ENCODE data around the gene RSL24D1. TPM values are rescaled to one million over a fixed set of nuclear protein-coding genes. Genes with fewer than 3 reads are reported as not detected.

RSL24D1 gene
- total and polyA plus RNA-seq, 9 of the 15 experiments (the other 6 are each of a cell fraction or from before 2014, with no cell fraction given), result 133 to 324 (median 223) TPM

DNA sequence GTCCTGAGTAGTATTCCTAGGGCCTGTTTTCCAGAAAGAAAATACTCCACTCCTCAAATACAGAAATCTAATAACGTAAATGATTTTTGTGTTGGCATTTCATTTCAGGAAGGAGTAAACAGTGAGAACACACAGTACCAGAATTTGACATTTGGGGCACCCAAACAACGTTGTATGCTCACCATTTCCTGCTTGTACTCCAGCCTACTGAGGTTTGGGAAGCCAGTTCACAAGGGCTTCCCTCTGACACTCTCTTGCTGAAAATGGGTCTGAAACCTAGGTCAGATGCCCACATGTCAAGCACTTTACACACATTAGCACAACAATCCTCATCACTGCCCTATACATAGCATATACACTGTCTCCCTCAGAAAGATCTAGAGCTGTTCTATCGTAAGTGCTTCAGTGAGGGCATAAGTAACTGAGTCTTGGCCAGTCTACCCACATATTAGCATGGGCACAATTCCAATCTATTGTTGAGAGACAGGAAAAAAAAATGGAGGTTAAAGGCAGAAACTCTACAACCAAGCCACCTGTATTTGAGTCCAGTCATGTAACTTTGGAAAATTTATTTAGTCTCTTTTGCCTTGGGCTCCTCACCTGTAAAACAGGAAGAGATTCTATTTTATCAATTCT, 43.5 kb upstream of the RSL24D1 start (continued):
- TF ChIP-seq ZBTB9 (CRISPR knock-in tag; IDR thresholded peaks at IDR 0.05) (0 out of 2 replicates have a peak, but pooled peaks have one; percentile 25), TSC22D4 (tag; IDR thresholded peaks at IDR 0.05) (no peak), WHSC1 (IDR thresholded peaks at IDR 0.05; ENCODE audit: low read length) (no peak), RCOR1 (IDR thresholded peaks at IDR 0.05; ENCODE audit: borderline replicate concordance in 1 of 2, low read depth in 2 of 2, low read length in 2 of 2) (0 out of 4 replicates have a peak, but pooled peaks of 1 of the 2 experiments have one; percentile 0), RFX1 (IDR thresholded peaks at IDR 0.05) (no peak), DMBX1 (CRISPR knock-in tag; IDR thresholded peaks at IDR 0.05; ENCODE audit: borderline replicate concordance) (peak; percentile 82), POLR2AphosphoS5 (IDR thresholded peaks at IDR 0.05; ENCODE audit: control insufficient read depth, insufficient read depth, low read depth, low read length) (no peak), KDM4B (IDR thresholded peaks at IDR 0.05; ENCODE audit: borderline replicate concordance in 2 of 2, low read depth in 1 of 2) (no peak), CREB1 (IDR thresholded peaks at IDR 0.05) (0 out of 2 replicates have a peak, but pooled peaks have one; percentile 4), CREB1 (CRISPR knock-in tag; IDR thresholded peaks at IDR 0.05) (no peak), KDM2B (CRISPR knock-in tag; IDR thresholded peaks at IDR 0.05) (no peak), ZFP36 (IDR thresholded peaks at IDR 0.05; ENCODE audit: low read depth, low read length, partially characterized antibody) (no peak), NBN (IDR thresholded peaks at IDR 0.05; ENCODE audit: low read depth) (0 out of 2 replicates have a peak, but pooled peaks have one; percentile 4)
- TF ChIP-seq, protein P1, sequence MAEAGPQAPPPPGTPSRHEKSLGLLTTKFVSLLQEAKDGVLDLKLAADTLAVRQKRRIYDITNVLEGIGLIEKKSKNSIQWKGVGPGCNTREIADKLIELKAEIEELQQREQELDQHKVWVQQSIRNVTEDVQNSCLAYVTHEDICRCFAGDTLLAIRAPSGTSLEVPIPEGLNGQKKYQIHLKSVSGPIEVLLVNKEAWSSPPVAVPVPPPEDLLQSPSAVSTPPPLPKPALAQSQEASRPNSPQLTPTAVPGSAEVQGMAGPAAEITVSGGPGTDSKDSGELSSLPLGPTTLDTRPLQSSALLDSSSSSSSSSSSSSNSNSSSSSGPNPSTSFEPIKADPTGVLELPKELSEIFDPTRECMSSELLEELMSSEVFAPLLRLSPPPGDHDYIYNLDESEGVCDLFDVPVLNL (CRISPR knock-in tag; IDR thresholded peaks at IDR 0.05; ENCODE audit: low read depth), result no peak
- TF ChIP-seq, protein P2, sequence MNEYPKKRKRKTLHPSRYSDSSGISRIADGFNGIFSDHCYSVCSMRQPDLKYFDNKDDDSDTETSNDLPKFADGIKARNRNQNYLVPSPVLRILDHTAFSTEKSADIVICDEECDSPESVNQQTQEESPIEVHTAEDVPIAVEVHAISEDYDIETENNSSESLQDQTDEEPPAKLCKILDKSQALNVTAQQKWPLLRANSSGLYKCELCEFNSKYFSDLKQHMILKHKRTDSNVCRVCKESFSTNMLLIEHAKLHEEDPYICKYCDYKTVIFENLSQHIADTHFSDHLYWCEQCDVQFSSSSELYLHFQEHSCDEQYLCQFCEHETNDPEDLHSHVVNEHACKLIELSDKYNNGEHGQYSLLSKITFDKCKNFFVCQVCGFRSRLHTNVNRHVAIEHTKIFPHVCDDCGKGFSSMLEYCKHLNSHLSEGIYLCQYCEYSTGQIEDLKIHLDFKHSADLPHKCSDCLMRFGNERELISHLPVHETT (CRISPR knock-in tag; conservative IDR thresholded peaks at IDR 0.05 in 1 of 2, IDR thresholded peaks at IDR 0.05 in 1 of 2), result no peak
- TF ChIP-seq, protein P3, sequence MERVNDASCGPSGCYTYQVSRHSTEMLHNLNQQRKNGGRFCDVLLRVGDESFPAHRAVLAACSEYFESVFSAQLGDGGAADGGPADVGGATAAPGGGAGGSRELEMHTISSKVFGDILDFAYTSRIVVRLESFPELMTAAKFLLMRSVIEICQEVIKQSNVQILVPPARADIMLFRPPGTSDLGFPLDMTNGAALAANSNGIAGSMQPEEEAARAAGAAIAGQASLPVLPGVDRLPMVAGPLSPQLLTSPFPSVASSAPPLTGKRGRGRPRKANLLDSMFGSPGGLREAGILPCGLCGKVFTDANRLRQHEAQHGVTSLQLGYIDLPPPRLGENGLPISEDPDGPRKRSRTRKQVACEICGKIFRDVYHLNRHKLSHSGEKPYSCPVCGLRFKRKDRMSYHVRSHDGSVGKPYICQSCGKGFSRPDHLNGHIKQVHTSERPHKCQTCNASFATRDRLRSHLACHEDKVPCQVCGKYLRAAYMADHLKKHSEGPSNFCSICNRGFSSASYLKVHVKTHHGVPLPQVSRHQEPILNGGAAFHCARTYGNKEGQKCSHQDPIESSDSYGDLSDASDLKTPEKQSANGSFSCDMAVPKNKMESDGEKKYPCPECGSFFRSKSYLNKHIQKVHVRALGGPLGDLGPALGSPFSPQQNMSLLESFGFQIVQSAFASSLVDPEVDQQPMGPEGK (CRISPR knock-in tag; IDR thresholded peaks at IDR 0.05; ENCODE audit: borderline replicate concordance), result no peak
- TF ChIP-seq, protein P4, sequence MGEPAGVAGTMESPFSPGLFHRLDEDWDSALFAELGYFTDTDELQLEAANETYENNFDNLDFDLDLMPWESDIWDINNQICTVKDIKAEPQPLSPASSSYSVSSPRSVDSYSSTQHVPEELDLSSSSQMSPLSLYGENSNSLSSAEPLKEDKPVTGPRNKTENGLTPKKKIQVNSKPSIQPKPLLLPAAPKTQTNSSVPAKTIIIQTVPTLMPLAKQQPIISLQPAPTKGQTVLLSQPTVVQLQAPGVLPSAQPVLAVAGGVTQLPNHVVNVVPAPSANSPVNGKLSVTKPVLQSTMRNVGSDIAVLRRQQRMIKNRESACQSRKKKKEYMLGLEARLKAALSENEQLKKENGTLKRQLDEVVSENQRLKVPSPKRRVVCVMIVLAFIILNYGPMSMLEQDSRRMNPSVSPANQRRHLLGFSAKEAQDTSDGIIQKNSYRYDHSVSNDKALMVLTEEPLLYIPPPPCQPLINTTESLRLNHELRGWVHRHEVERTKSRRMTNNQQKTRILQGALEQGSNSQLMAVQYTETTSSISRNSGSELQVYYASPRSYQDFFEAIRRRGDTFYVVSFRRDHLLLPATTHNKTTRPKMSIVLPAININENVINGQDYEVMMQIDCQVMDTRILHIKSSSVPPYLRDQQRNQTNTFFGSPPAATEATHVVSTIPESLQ (CRISPR knock-in tag; IDR thresholded peaks at IDR 0.05), result 0 out of 2 replicates have a peak, but pooled peaks have one; percentile 13

Measured in K562 (cell line).